Measurements from ENCODE around the gene TTC22.
"Not testable (repeated sequence)": the region's sequence is repeated elsewhere in the genome, so short reads cannot be mapped to it uniquely, and the experiment has no call there.

Gene TTC22

DNA sequence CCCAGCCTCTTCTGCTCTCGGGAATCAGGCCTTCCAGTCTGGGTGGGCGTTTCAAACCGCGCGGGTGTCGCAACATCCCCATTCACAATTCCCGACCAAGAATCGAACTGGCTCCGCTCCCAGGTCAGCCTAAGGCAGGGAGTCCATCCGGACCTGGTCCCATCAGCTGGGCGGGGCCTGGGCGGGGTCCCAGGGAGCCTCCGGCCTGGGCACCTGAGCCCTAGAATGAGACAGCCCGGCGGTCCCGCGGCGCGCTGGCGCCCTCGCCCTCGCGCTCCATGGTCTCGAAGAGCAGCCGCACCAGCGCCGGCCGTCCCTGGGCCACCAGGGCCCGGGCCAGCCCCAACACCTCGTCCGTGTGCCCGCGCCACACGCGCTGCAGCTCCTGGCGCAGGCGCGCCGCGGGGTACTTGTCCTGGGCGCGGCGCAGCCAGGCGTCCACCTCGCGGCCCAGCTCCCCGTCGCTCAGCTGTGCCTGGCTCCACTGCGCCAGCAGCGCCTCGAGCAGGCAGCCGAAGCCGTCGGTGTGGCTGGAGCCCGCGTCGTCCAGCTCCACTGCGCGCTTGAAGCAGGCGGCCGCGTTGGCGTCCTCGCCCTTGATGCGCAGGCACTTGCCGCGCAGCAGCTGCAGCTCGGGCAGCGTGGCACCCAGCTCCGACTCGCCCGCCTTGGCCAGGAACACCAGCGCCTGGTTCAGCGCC is 19.9 kb downstream of the TTC22 start:
- no peak for DNase-seq

DNA sequence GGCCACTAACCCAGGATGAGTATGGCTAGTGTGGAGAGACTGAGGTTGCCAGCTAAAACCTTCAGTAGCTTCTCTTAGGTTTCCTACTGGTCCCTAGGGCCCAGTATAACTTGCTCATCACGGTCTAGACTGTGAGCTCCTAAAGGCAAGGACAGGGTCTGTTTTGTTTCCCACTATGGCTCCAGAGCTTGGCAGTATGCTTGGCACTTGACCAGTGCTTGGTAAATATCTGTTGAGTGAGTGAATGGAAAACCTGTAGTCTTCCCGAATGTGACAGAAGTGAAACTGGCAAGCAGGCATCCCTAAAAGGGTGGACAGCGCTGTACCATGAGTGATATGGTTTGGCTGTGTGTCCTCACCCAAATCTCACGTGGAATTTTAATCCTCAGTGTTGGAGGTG is 23.7 kb downstream of the TTC22 start:
- DNase-seq: no peak

DNA sequence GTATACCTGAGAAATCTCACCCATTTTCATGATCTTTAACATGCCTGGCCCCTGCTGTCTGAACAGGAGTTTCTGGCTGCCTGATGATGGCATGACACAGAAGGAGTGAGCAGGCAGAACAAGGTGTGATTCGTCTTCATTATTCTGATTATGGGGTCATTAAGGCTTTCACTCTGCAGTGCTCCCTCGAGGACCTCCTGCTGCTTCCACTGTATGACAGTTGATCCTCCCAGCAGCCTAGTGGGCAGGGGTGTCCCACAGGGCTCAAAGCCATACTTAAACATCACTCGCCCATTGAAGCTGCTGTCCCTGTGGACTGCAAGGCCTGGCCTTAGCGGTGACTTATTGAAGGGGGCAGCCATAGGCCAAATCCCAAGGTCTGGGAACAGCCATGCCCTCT is 24.1 kb downstream of the TTC22 start:
- DNase-seq: no peak

DNA sequence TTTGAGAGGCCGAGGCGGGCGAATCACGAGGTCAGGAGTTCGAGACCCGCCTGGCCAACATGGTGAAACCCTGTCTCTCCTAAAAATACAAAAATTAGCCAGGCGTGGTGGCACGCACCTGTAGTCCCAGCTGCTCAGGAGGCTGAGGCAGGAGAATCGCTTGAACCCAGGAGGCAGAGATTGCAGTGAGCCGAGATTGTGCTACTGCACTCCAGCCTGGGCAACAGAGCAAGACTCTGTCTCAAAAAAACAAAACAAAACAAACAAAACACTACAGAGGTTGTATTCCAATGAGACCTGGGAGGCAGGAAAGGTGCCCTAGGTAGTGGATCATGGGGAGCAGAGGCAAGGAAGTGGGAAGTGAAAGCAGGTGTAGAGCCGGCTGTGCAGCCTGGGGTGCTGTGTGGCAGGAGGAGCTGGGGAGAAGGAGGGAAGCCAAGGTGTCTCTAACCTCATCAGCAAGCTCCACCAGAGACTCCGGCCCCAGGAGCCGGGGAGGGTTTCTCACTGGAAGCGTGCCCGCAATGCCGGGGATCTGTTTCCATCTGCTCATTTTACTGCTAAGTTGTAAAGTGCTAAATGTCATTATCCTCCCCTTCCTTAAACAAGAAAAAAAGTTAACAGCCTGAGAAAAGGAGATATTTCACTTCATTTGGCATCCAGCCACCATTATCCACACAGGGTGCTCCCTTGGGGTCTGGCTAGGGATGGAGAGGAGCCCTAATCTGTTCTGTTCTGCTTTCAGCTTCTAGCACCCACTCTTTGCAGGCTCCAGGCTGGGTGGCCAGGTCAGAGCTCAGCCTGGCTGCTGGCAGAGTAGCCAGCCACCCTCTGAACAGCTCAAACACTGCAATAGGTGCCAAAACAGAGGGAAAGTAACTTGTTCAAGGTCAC is 25.0 kb downstream of the TTC22 start:
- not testable (repeated sequence) for DNase-seq

DNA sequence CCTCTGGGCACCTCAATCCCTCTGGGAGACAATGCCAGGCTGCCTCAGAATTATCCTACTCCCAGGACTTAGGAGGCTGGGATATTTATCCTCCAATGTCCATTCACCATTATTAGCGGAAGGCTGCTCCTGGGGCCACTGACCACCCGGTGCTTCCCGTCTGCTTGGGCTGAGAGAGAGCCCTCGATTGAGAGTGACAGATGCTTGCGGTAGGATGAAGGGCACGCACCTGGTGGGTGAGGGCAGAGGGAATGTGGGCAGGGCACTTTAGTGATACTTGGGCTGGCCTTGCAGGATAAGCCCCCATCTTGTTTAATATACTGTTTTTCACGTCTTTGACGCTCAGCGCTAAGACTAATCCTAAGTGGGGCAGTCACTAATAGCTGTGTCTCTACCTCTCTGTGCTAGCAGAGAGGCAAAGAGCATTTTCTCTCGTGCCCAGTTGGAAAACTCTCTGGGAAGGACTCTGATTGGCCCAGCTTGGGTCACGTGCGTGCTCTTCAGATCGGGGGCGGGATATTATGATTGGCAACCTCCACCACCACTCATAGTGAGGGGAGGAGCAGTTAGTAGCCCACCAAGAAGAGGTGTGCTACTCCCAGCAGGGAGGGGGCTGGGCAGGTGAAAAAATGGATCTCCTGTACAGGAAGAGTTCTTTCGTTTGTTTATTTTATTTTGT is 26.2 kb downstream of the TTC22 start:
- DNase-seq: peak; percentile 7

DNA sequence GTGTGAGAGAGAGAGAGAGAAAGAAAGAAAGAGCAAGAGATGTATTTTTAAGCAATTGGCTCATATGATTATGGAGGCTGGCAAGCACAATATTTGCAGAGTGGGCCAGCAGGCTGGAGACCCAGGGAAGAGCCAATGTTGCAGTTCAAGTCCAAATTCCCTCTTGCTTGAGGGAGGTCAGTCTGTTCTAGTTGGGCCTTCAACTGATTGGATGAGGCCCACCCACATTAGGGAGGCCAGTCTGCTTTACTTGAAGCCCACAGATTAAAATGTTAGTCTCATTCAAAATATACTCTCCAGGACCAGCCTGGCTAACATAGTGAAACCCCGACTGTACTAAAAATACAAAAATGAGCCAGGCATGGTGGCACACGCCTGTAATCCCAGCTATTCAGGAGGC is 28.2 kb downstream of the TTC22 start:
- no peak for DNase-seq

DNA sequence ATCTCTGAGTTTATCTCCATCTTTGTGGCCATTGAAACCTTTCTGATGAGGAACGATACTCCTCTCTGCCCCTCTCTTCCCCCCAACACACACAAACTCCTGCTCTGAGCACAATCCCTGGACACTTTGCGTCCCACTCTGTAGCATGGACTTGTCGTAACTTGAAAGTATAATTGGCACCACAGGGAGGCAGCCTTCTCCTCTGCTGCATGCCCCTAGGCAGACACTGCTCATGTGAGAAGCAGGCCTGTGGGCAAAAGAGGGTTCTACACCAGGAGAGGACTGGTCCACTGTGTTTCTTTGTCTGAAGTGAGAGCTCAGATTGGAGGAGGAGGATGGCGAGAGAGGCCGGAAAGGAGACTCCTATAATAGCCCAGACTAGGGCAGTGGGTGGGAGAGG is 33.0 kb downstream of the TTC22 start:
- no peak for DNase-seq

DNA sequence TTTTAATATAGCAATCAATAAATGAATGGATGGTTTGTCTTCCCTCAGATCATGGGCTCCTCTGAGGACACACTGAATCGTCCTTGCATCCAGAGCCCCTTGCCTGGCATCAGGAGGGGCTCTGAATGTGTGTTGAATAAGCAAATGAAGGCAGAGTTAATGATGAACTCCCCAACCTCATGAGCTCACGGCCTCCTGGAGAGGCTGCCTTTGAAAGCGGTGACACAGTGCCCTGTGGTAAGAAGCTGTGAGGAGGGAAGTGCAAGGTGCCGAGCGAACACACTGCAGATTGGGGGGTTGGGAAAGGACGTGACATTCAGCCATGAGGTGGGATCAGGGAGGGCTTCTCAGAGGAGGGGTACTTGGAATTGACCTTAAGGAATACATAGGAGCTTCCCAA is 33.6 kb downstream of the TTC22 start:
- DNase-seq: no peak

DNA sequence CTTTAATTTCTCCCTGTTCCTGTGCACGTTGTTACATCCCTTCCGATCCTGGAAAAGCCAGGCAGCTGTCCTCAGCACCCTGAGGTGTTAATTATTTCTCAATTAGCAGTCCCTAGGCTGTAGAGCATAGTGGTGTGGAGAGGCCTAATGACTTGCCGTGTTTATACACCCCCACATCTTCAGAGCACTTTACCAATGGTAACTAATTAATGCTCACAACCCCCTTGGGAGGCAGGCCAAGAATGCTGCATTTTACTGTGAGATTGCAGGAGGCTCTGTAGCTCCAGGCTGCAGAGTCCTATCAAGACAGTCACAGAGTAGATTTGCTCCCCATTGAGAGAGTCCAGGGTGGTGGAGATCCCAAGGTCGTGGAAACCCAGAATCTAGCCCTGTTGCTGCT is 34.4 kb downstream of the TTC22 start:
- no peak for DNase-seq

DNA sequence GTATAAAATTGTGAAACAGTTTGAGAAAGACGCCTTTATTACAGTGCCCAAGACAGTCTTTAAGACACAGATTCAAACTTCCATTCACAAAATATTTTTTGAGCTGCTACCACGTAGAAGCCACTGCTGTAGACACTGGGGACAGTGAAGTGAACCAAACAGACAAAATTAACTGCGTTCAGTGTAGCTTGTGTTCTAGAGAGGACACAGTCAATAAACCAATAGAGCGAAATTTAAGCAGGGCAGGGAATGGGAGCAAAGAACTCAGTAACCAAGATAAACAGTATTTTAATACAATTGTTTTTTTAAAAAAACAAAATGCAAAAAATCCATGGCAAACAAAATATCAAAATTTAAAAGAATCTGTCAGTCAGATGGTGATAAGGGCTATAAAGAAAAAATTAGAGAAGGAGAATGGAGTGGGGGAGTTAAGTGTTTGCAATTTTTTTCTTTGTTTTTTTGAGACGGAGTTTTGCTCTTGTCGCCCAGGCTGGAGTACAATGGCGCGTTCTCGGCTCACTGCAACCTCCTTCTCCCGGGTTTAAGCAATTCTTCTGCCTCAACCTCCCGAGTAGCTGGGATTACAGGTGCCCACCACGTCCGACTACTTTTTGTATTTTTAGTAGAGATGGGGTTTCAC is 36.1 kb downstream of the TTC22 start:
- DNase-seq: no peak

DNA sequence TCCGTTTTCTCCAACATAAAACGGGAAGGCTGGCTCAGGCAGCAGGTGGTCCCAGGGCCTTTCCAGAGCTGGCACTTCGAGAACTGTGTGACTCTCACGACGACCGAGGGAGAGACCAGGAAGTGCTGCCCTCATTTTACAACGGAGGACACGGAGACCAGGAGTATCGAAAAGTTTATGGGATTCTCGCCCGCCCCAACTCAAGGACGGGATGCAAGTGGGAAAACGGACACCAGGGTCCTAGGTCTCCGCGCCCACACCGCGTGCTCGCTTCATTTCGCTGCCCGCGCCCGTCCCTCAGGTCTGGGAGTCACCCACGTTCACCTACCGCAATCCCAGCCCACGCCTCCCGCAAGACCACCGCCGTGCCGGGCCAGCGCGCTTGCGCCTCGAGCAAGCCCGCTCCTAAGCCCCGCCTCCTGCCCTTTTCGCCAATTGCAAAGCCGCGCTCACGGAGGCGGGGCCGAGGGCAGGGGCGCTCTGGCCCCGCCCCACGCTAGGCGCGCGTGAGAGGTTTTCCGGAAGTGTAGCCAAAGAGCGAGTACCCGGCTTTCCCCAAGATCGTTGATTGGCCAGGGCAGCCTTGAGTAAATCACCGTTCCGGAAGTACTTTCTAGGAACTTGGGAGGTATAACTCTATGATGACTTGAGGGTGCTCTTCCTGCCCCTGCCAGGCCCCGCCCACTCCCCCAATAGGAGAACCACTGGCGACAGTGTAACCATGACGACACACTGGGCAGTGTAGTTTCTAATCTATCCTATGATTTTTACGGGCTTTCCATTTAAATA is 36.8 kb downstream of the TTC22 start, which contains the start of gene PARS2:
Gene PARS2, minus strand, starts transcription at position 391 of the 789 bp plus-strand sequence. CDS start 5,362 bp downstream, outside the sequence.
- DNase-seq: peak; percentile 100

DNA sequence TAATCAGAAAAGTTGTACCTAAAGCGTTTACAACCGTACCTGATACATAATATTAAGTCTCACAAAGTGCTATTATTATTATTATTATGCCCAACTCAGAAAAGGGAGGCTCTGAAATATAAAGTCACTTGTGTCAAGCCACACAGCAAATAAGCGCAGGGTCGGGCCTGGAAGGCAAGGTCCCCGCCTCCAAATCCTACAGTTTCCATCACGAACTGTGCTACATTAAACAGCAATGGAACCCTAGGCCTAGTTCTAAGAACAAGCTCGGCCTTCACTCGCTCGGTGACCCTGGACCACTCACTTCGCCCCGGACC is 37.3 kb downstream of the TTC22 start:
- DNase-seq: no peak

DNA sequence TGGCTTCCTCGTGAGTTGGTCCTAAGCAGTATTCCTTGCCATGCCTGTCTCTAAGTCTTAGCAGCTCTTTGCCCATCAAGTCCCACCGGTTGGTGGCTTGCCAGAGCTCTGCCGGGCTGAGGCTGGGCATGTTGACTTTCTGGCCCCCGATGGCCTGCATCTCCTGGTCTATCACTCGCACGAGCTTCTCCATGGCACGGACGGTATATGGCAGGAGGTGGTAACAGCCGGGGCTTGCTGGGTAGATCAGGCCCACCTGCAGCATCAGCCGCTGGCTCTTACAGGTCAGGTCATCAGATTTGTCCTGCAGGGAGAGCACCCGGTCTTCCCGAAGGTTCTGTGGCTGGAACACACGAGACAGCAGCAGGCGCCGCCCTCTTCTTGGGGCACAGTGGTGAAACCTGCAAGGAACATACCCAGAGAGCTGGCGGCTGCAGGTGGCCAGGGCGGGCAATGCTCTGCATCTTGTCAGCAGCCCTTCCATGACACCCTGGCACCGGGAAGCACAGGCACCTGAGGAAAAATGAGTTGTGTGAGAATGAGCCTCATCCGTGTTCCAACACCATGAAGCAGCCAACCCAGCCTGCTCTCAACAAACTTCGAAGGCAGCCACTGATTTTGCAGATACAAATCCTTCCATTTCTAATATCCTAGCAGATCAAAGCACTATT is 42.3 kb downstream of the TTC22 start:
- no peak for DNase-seq

DNA sequence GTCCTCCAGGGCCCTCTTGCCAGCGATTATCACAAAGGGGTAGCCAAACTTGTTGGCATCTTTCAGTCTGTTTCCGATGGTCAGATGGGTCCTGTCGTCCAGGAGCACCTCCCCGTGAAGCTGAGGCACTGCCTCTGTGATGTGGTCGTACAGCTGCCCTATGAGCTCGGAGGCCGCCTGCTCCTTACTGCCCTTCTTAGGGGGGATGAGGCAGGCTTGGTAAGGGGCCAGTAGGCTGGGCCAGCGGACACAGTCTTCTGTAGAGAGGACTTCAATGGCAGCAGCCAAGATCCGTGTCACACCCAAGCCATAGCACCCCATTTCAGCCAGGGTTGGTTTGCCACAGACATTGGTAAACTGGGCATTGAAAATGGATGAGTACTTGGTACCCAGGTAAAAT is 43.3 kb downstream of the TTC22 start:
- DNase-seq: no peak

DNA sequence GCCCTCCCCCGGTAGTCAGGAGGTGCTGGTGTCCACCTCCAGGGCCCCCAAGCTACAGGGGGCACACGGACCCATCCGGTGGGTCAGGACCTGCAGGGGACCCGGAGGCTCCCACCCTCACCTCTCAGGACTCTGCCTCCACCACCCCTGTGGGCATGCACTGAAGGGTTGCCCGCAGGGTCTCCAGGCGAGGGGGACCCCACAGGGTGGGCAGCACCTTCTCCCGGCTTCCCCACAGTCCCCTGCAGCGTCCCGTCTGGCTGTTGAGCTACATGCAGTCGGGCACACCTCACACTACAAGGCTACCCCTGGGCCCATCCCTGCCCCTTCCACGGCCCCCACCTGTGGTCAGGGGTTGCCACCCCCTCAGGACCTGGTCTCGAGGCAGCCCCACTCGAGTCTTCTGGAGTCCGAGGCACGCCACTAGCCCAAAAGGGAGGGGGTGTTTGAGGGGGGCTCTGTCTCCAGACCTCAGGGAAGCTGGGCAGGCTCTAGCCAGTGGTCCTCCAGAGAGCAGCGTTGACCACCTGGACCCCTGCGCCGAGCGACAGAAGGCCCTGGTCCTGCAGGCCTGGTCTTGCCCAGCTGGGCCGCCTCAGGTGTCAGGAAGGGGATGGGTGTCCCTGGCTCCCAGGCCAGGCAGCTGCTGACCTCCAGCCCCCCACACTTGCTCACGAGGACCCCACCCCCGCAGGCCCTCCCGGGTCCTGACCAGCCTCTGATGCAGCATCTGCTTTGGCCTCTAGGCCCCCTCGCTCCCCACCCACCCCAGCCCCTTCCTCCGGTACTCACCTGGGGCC is 46.4 kb downstream of the TTC22 start:
- no peak for DNase-seq

DNA sequence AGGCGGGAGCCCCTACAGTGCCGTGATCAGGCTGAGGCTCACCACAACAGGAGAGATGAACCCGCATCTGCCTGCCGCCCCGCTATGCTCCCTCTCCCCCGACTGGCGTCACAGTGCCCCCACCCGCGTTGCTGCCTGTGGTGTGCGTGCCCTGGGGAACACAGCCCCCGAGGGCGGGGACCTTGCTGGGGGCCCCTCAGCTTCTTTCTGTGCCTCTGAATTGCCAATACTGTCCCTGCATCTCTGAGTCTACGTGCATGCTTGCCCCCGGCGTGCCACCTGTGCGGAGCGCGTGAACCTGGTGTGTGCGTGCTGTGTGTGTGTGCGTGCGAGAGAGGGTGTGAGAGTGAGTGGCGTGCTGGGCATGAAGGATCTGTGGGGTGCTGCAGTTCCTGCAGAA is 47.1 kb downstream of the TTC22 start:
- DNase-seq: no peak

DNA sequence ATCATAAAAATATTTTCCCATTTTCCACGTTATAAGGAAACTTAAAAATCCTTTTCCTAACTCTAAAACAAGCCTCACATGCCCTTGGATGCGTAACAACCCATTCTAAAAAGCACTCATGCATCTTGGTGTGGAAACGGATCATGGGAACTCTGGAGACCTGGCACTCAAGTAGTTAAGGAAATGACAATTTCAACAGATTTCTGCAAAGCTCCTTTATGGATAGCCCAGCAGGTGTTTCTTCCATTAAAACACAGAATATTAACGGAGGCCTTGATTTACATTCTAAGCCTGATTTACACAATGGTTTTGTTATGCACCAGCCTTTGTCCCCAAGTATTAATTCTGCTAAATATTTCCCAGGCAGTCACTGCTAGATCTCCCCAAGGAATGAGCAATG is 49.7 kb downstream of the TTC22 start:
- DNase-seq: no peak

DNA sequence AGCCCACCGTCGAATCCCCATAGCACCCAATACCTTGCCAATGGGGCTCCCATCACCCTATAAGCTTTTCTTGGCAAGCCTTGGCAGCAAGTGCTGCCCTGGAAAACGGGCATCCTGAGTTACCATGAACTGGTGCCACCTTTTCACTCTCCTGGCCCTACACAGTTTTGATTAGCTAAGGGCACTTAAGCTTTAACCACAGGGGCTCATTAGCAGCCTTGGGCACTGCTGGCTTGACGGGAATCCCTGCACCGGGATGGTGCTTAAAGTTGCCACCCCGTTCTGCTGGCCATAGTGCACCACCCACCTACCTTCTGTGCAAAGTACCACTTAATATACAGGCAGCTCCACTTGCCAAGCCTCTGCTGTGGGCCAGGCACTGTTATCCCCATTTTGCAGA is 50.5 kb downstream of the TTC22 start:
- no peak for DNase-seq

DNA sequence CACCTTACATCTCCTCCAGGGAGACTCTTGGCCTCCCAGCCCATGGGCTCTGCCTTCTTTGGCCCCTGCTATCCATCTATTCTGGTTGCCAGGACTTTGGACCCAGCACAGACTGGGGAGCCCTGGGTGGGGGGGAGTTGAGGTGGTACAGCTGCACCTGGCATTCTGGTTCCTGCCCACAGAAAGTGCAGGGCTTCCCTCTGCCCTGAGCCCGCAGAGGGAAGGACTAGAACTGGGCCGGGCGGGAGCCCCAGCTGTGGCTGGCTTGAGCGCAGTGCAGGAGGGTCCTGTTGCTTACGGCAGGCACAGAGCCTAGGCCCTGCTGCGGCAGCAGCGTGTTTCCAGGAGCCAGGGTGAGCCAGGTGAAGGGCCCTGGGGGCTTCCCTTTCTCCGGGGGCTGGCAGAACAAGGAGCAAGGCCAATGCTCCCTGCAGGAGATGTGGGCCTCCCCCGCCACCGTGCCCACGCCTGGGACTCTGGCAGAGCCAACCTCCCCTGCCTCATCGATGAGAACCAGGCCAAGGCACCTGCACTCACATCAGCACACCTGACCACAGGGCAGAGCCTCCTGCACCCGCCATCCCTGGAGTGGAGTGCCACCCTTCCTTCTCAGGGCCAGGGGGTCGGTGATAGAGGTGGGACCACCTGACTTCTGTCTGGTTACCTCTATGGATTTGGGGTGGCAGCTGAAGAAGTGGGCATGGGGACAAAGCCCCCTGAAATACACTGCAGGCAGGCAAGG is 52.9 kb downstream of the TTC22 start:
- DNase-seq: no peak

DNA sequence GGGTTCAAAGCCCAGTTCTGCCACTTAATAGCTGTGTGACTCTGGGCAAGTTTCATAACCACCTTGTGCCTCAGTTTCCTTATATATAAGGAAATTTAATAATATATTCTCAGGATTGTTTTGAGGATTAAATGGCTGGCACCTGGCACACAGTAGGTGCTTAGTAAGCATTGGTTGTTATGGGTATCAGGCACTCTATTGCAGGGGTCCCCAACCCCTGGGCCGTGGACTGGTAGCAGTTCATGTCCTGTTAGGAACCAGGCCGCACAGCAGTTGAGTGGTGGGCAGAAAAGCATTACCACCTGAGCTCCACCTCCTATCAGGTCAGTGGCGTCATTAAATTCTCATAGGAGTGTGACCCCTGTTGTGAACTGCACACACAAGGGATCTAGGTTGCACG is 55.3 kb downstream of the TTC22 start:
- DNase-seq: no peak
